Peyer's patch (tissue), 4 donors: Measurements from ENCODE around the gene ROR1. TPM values are rescaled to one million over a fixed set of nuclear protein-coding genes. Genes with fewer than 3 reads are reported as not detected.

ENCODE experiments used
- DNase-seq, 3 donors: peaks; one replicate each; pipeline ENCODE4 v3.0.0-alpha.2; 2017 to 2019
- H3K27ac ChIP-seq, 4 donors: fragments of 200-600 bp; sonication (generic); one replicate each; pipeline ENCODE4 v1.5.1; 2016 to 2019
- H3K27me3 ChIP-seq, 2 donors: fragments of 200-600 bp; sonication (generic); one replicate each; pipeline ENCODE4 v1.5.1; 2019
- H3K36me3 ChIP-seq, 3 donors: fragments of 200-600 bp; sonication (generic); one replicate each; pipeline ENCODE4 v1.5.1; 2016 to 2019
- H3K4me1 ChIP-seq, 4 donors: fragments of 200-600 bp; sonication (generic); one replicate each; pipeline ENCODE4 v1.5.1; 2016 to 2019
- H3K4me3 ChIP-seq, 4 donors: fragments of 200-600 bp; sonication (generic); 1 replicate in 3 of 4; 2 replicates in 1 of 4; pipeline ENCODE4 v1.5.1; 2016 to 2019; ENCODE audit warnings: mild to moderate bottlenecking in 1 of 4
- H3K9me3 ChIP-seq, 4 donors: fragments of 200-600 bp; sonication (generic); one replicate each; pipeline ENCODE4 v1.5.1; 2016 to 2019; ENCODE audit warnings: mild to moderate bottlenecking in 1 of 4
- CTCF ChIP-seq, 6 experiments: fragments of 450-650 bp in 4 of 6; fragments of 200-600 bp in 2 of 6; sonication (generic) in 1 of 6; IDR thresholded peaks; one replicate each; pipeline ENCODE4 v1.5.1; 2017 to 2019; ENCODE audit warnings: antibody characterized with exemption in 6 of 6, mild to moderate bottlenecking in 3 of 6, moderate library complexity in 1 of 6
- POLR2A ChIP-seq, 2 donors: fragments of 450-650 bp; IDR thresholded peaks; one replicate each; pipeline ENCODE4 v1.5.1; 2017; ENCODE audit warnings: antibody characterized with exemption in 2 of 2, mild to moderate bottlenecking in 2 of 2, moderate library complexity in 2 of 2
- total RNA-seq, 4 donors: library from RNA; depleted of rRNA; stranded (reverse); fragments of >200 nt; gene quantifications; one replicate each; pipeline ENCODE4 v1.1.0, GENCODE V29; 2016

The ROR1 gene
- total RNA-seq, result 1 to 10 TPM; 1.2 to 7.4 (median 4.7) TPM

- Histone ChIP-seq H3K27ac (peak within 1 kb of the TSS; percentile 67 to 89 (median 75)), H3K36me3 (no peaks in the 10 kb centered on the region), H3K4me3 (peak within 1 kb of the TSS; percentile 53 to 86 (median 64)), H3K27me3 (no peaks in the 10 kb centered on the region), H3K4me1 (peaks cover 0 to 8% (median 5%) of the 10 kb centered on the region in 4 donors), H3K9me3 (no peaks in the 10 kb centered on the region)
- DNase-seq, result peak; percentile 72 to 91 (median 89)
- no peak for TF ChIP-seq POLR2A (IDR thresholded peaks at IDR 0.05)
- TF ChIP-seq CTCF (IDR thresholded peaks at IDR 0.05), result peak in 4 of 6 experiments; percentile 59 to 64 (median 62)
Observed at GRCh38 chr1:63773815-63774616, at the start of gene ROR1. Gene ROR1, plus strand, starts transcription at chr1:63774017.

- H3K36me3 ChIP-seq, result no peaks in the 10 kb centered on the region
- no peak overlapping the region for H3K4me3 ChIP-seq
- no peaks in the 10 kb centered on the region for H3K9me3 ChIP-seq
- H3K27ac ChIP-seq, result no peak overlapping the region
- H3K27me3 ChIP-seq, result no peaks in the 10 kb centered on the region
- no peak for DNase-seq
- H3K4me1 ChIP-seq, result peaks cover 0 to 7% (median 2%) of the 10 kb centered on the region in 4 donors
- no peak for TF ChIP-seq POLR2A (IDR thresholded peaks at IDR 0.05)
- no peak for TF ChIP-seq CTCF (IDR thresholded peaks at IDR 0.05)
Observed at GRCh38 chr1:63724375-63724899, 49.4 kb upstream of the ROR1 start.

GRCh38 chr1:63728611-63729226 is 45.1 kb upstream of the ROR1 start:
- H3K9me3 ChIP-seq, result no peaks in the 10 kb centered on the region
- H3K27ac ChIP-seq, result no peak overlapping the region
- H3K27me3 ChIP-seq, result no peaks in the 10 kb centered on the region
- no peak for TF ChIP-seq POLR2A (IDR thresholded peaks at IDR 0.05)
- no peak for TF ChIP-seq CTCF (IDR thresholded peaks at IDR 0.05)
- H3K4me3 ChIP-seq, result no peak overlapping the region
- no peaks in the 10 kb centered on the region for H3K36me3 ChIP-seq
- no peak for DNase-seq
- H3K4me1 ChIP-seq, result no peaks in the 10 kb centered on the region

- no peak for DNase-seq
- TF ChIP-seq POLR2A (IDR thresholded peaks at IDR 0.05) (no peak), CTCF (IDR thresholded peaks at IDR 0.05) (no peak)
- Histone ChIP-seq H3K27me3 (no peaks in the 10 kb centered on the region), H3K9me3 (no peaks in the 10 kb centered on the region), H3K4me1 (no peaks in the 10 kb centered on the region), H3K4me3 (no peak overlapping the region), H3K36me3 (no peaks in the 10 kb centered on the region), H3K27ac (no peak overlapping the region)
Observed at GRCh38 chr1:63729227-63729620, 44.6 kb upstream of the ROR1 start.

- Histone ChIP-seq H3K27me3 (no peaks in the 10 kb centered on the region), H3K36me3 (no peaks in the 10 kb centered on the region), H3K9me3 (no peaks in the 10 kb centered on the region), H3K4me1 (no peaks in the 10 kb centered on the region), H3K4me3 (no peak overlapping the region), H3K27ac (no peak overlapping the region)
- no peak for TF ChIP-seq CTCF (IDR thresholded peaks at IDR 0.05)
- TF ChIP-seq POLR2A (IDR thresholded peaks at IDR 0.05), result no peak
- no peak for DNase-seq
Observed at GRCh38 chr1:63730211-63730610, 43.6 kb upstream of the ROR1 start.
